ENCODE data around the gene SEZ6. TPM values are rescaled to one million over a fixed set of nuclear protein-coding genes. Genes with fewer than 3 reads are reported as not detected.

The SEZ6 gene
- total RNA-seq, 1 donor from 2014 or later, result 6.9 TPM

DNA sequence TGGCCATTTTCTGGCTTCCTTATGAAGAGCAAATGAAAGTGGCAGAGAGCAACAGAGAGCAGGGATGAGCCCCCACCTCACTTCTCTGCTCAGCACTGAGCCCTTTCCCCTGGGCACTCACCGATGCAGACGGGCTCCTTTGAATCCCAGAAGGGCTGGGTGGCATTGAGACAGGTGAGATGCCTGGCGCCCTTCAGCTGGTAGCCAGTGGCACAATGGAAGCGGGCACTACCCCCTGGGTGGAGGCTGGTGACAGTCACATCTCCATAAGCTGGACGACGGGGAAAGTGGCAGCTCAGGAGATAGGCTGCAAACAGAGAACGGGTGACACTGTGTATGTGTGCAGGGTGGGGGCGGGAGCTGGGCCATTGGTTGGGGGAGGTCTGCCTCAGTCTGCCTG lies 42.0 kb downstream of the SEZ6 start:
- H3K36me3 Mint-ChIP-seq, result no peaks in the 10 kb centered on the region
- no peaks in the 10 kb centered on the region for H3K9me3 Mint-ChIP-seq
- H3K27me3 Mint-ChIP-seq, result peaks cover 27% of the 10 kb centered on the region
- H3K4me3 Mint-ChIP-seq, result no peak overlapping the region
- peaks cover 16% of the 10 kb centered on the region for H3K4me1 Mint-ChIP-seq (ENCODE audit: unreplicated experiment)
- DNase-seq (ENCODE audit: extremely low spot score, unreplicated experiment), result no peak
- TF ChIP-seq, protein P1, sequence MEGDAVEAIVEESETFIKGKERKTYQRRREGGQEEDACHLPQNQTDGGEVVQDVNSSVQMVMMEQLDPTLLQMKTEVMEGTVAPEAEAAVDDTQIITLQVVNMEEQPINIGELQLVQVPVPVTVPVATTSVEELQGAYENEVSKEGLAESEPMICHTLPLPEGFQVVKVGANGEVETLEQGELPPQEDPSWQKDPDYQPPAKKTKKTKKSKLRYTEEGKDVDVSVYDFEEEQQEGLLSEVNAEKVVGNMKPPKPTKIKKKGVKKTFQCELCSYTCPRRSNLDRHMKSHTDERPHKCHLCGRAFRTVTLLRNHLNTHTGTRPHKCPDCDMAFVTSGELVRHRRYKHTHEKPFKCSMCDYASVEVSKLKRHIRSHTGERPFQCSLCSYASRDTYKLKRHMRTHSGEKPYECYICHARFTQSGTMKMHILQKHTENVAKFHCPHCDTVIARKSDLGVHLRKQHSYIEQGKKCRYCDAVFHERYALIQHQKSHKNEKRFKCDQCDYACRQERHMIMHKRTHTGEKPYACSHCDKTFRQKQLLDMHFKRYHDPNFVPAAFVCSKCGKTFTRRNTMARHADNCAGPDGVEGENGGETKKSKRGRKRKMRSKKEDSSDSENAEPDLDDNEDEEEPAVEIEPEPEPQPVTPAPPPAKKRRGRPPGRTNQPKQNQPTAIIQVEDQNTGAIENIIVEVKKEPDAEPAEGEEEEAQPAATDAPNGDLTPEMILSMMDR (conservative IDR thresholded peaks at IDR 0.05), result no peak
- H3K27ac Mint-ChIP-seq, result no peak overlapping the region

DNA sequence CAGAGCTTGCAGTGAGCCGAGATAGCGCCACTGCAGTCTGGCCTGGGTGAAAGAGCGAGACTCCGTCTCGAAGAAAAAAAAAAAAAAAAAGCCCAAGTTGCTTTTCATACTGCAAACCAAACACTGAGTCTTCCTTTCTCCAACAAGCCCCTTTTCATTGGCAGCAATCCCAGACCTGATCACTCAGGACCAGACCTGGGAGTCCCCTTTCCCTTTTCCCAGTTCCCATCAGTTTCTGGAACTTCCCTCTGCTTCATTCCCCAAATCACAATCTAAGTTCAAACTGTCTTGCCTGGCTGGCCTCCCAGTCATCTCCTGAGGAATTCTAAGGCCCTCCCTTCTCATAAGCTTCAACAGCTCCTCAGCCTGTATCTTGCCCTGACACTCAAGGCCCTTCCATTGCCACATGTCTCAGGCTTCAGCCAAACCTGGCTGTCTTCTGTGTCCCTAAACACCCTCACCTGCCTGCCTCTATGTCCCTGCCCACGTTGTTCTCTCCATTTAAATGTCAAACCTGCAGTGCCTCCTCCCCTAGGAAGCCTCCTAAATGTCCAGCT lies 42.7 kb downstream of the SEZ6 start:
- Mint-ChIP-seq H3K27ac (no peak overlapping the region), H3K4me1 (ENCODE audit: unreplicated experiment) (peaks cover 8% of the 10 kb centered on the region), H3K4me3 (no peak overlapping the region)

GRCh38 chr17:28961391-28961790 lies 44.4 kb downstream of the SEZ6 start:
- TF ChIP-seq, protein P1 (conservative IDR thresholded peaks at IDR 0.05), result no peak
- H3K36me3 Mint-ChIP-seq, result no peaks in the 10 kb centered on the region
- H3K9me3 Mint-ChIP-seq, result no peaks in the 10 kb centered on the region
- no peak for DNase-seq (ENCODE audit: extremely low spot score, unreplicated experiment)
- no peak overlapping the region for H3K27ac Mint-ChIP-seq
- no peaks in the 10 kb centered on the region for H3K4me1 Mint-ChIP-seq (ENCODE audit: unreplicated experiment)
- peaks cover 27% of the 10 kb centered on the region for H3K27me3 Mint-ChIP-seq
- no peak overlapping the region for H3K4me3 Mint-ChIP-seq

More for the DNA sequence above, 42.7 kb downstream of the SEZ6 start:
- TF ChIP-seq, protein P1 (conservative IDR thresholded peaks at IDR 0.05), result no peak
- H3K36me3 Mint-ChIP-seq, result no peaks in the 10 kb centered on the region
- DNase-seq (ENCODE audit: extremely low spot score, unreplicated experiment), result no peak
- H3K27me3 Mint-ChIP-seq, result peaks cover 27% of the 10 kb centered on the region
- H3K9me3 Mint-ChIP-seq, result no peaks in the 10 kb centered on the region

DNA sequence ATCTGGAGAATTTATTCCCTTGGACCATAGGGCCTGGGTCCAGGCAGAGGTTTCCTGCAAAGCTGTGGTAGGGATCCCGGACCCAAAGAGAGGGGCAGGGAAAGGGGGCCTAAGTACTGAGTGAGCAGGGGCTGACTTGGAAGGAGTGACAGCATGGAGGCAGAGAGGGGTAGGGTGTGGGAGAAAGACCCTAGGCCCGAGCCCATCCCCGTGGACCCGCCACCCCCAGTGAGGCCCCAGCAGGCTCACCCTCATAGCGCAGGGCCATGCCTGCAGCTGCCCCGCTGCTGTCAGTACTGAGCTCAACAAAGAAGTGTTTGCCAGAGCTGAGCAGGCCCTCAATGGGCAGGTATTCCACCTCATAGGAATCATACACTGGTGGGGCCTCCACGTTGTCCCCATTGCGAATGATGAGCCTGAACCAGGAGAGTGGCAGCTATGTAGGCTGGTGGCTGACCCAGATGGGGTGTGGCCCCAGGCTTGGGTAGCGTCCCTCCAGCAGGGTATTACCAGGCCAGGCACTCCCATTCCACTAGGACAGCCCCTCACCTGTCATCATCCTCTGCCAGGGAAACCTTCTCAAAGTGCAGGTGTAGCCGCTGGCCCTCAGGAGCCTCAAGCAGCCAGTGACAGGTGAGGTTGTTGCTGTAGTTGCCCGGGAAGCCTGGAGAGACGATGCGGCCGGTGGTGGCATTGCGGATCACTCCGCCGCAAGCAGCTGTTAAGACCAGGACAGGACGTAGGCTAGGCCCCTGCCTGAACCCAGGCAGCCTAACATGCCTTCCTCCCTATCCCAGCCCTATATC lies 45.4 kb downstream of the SEZ6 start:
- Mint-ChIP-seq H3K27me3 (peaks cover 23% of the 10 kb centered on the region), H3K9me3 (no peaks in the 10 kb centered on the region), H3K27ac (no peak overlapping the region), H3K4me1 (ENCODE audit: unreplicated experiment) (no peaks in the 10 kb centered on the region), H3K4me3 (no peak overlapping the region), H3K36me3 (no peaks in the 10 kb centered on the region)
- DNase-seq (ENCODE audit: extremely low spot score, unreplicated experiment), result no peak
- TF ChIP-seq, protein P1 (conservative IDR thresholded peaks at IDR 0.05), result no peak

DNA sequence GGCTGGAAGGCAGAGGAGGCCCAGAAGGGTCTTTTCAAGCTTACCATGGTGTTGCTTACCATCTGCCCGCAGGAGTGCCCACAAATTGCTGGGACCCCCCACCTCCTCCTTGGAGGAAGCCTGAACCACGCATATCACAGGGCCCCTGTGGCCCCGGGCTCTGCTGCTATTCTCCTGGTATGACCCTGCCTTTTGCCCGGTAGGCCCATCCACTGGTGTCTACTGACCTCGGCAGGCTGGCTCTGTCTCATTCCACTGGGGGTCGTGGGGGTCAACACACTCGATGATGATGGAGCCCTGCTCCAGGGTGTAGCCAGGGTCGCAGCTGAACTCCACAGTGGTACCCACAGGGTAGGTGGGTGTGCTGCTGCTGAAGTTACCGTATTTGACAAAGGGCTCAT lies 46.4 kb downstream of the SEZ6 start:
- Mint-ChIP-seq H3K4me1 (ENCODE audit: unreplicated experiment) (no peaks in the 10 kb centered on the region), H3K27me3 (peaks cover 21% of the 10 kb centered on the region), H3K27ac (no peak overlapping the region), H3K4me3 (no peak overlapping the region), H3K36me3 (no peaks in the 10 kb centered on the region), H3K9me3 (no peaks in the 10 kb centered on the region)
- no peak for DNase-seq (ENCODE audit: extremely low spot score, unreplicated experiment)
- TF ChIP-seq, protein P1 (conservative IDR thresholded peaks at IDR 0.05), result no peak
